Neural cell (in vitro differentiated cells): ENCODE results near the gene DDHD1.

ENCODE experiments used
- CTCF ChIP-seq: fragments of 450-650 bp; IDR thresholded peaks from 2 replicates; pipeline ENCODE4 v1.5.1; 2014; ENCODE audit warnings: antibody characterized with exemption, mild to moderate bottlenecking, moderate library complexity; ENCODE audit not compliant: poor library complexity, severe bottlenecking
- EP300 ChIP-seq: fragments of 450-650 bp; conservative IDR thresholded peaks from 2 replicates; pipeline ENCODE4 v1.6.1; 2014; ENCODE audit warnings: antibody characterized with exemption, mild to moderate bottlenecking, moderate library complexity; ENCODE audit not compliant: poor library complexity, severe bottlenecking
- EZH2 ChIP-seq: fragments of 200-600, 300-800 bp; shearing (Covaris generic), sonication (generic); IDR thresholded peaks from 2 replicates; pipeline ENCODE4 v1.6.1; 2014; ENCODE audit warnings: antibody characterized with exemption, low read length, borderline replicate concordance, mild to moderate bottlenecking; ENCODE audit not compliant: insufficient read depth, poor library complexity, severe bottlenecking
- POLR2AphosphoS5 ChIP-seq: IDR thresholded peaks from 2 replicates; pipeline ENCODE4 v1.6.1; 2012
- RAD21 ChIP-seq: fragments of 450-650 bp; conservative IDR thresholded peaks from 2 replicates; pipeline ENCODE4 v1.6.1; 2014; ENCODE audit warnings: antibody characterized with exemption, mild to moderate bottlenecking, moderate library complexity
- REST ChIP-seq: IDR thresholded peaks from 2 replicates; pipeline ENCODE4 v1.6.1; 2012; ENCODE audit warnings: borderline replicate concordance
- TAF1 ChIP-seq: IDR thresholded peaks from 2 replicates; pipeline ENCODE4 v1.6.1; 2012; ENCODE audit warnings: low read depth

- TF ChIP-seq POLR2AphosphoS5 (peak; percentile 8), CTCF (no peak), RAD21 (peak; percentile 12), EP300 (no peak), TAF1 (peak; percentile 32), REST (no peak), EZH2 (no peak)
Measured at GRCh38 chr14:53152184-53152886, 788 bp downstream of the DDHD1 start.
